SK-N-SH treated with all-trans-retinoic acid at 6 μM for 48 hours (cell line): Measurements from ENCODE around the gene ESYT1.

Experiments used
- ATAC-seq: fragments of 200-7000 bp; cut with Tn5 transposase; 3 replicates; pipeline ENCODE4 v1.9.1; 2020; ENCODE audit warnings: mild to moderate bottlenecking, moderate library complexity
- ARNTL ChIP-seq: fragments of 450-650 bp; formaldehyde crosslinking; IDR thresholded peaks from 2 replicates; pipeline ENCODE4 v1.5.0; 2020; ENCODE audit warnings: low read depth, mild to moderate bottlenecking, moderate library complexity, borderline replicate concordance
- BACH2 ChIP-seq: fragments of 250-450 bp; sonication (Bioruptor Pico); IDR thresholded peaks from 2 replicates; pipeline ENCODE4 v1.9.0; 2021; ENCODE audit warnings: mild to moderate bottlenecking, borderline replicate concordance
- CREB5 ChIP-seq: fragments of 250-450 bp; sonication (Bioruptor Pico); IDR thresholded peaks from 2 replicates; pipeline ENCODE4 v1.5.1; 2020; ENCODE audit warnings: low read depth, mild to moderate bottlenecking, moderate library complexity
- CSDC2 ChIP-seq: fragments of 250-450 bp; sonication (Bioruptor Pico); IDR thresholded peaks from 2 replicates; pipeline ENCODE4 v1.5.0; 2020; ENCODE audit warnings: mild to moderate bottlenecking, moderate library complexity
- CSRNP3 ChIP-seq: fragments of 250-450 bp; sonication (Bioruptor Pico); IDR thresholded peaks from 2 replicates; pipeline ENCODE4 v1.5.1; 2021; ENCODE audit warnings: mild to moderate bottlenecking, moderate library complexity
- ESRRG ChIP-seq: fragments of 250-450 bp; sonication (Bioruptor Pico); IDR thresholded peaks from 2 replicates; pipeline ENCODE4 v1.6.1; 2021; ENCODE audit warnings: mild to moderate bottlenecking
- GLIS3 ChIP-seq: fragments of 250-450 bp; sonication (Bioruptor Pico); IDR thresholded peaks from 2 replicates; pipeline ENCODE4 v1.5.0; 2020; ENCODE audit warnings: mild to moderate bottlenecking, moderate library complexity
- ISL1 ChIP-seq: fragments of 250-450 bp; sonication (Bioruptor Pico); IDR thresholded peaks from 2 replicates; pipeline ENCODE4 v2.1.2; 2022; ENCODE audit warnings: mild to moderate bottlenecking, moderate library complexity
- OSR1 ChIP-seq: fragments of 250-450 bp; sonication (Bioruptor Pico); IDR thresholded peaks from 2 replicates; pipeline ENCODE4 v1.8.0; 2022; ENCODE audit warnings: moderate library complexity, mild to moderate bottlenecking, inconsistent platforms
- PATZ1 ChIP-seq: fragments of 250-450 bp; sonication (Bioruptor Pico); IDR thresholded peaks from 2 replicates; pipeline ENCODE4 v1.8.0; 2020; ENCODE audit warnings: mild to moderate bottlenecking, moderate library complexity, borderline replicate concordance
- POU6F1 ChIP-seq: fragments of 250-450 bp; sonication (Bioruptor Pico); IDR thresholded peaks from 2 replicates; pipeline ENCODE4 v1.8.0; 2021; ENCODE audit warnings: low read depth, mild to moderate bottlenecking, moderate library complexity, borderline replicate concordance
- PPARA ChIP-seq: fragments of 250-450 bp; sonication (Bioruptor Pico); IDR thresholded peaks from 2 replicates; pipeline ENCODE4 v1.5.0; 2020; ENCODE audit warnings: mild to moderate bottlenecking, borderline replicate concordance
- ZFP3 ChIP-seq: fragments of 250-450 bp; sonication (Bioruptor Pico); IDR thresholded peaks from 2 replicates; pipeline ENCODE4 v1.5.0; 2020; ENCODE audit warnings: mild to moderate bottlenecking, moderate library complexity
- ZFP30 ChIP-seq: fragments of 450-650 bp; formaldehyde crosslinking; IDR thresholded peaks from 2 replicates; pipeline ENCODE4 v1.5.0; 2022; ENCODE audit warnings: mild to moderate bottlenecking, moderate library complexity
- ZNF70 ChIP-seq: fragments of 450-650 bp; formaldehyde crosslinking; IDR thresholded peaks from 2 replicates; pipeline ENCODE4 v1.5.0; 2020; ENCODE audit warnings: mild to moderate bottlenecking, moderate library complexity
- ZNF8 ChIP-seq: fragments of 450-650 bp; formaldehyde crosslinking; IDR thresholded peaks from 2 replicates; pipeline ENCODE4 v1.5.0; 2020; ENCODE audit warnings: mild to moderate bottlenecking, moderate library complexity

ESYT1 gene

GRCh38 chr12:56110571-56110970, 17.5 kb upstream of the ESYT1 start:
- TF ChIP-seq ZFP30 (CRISPR knock-in tag), result no peak
- no peak for TF ChIP-seq GLIS3
- no peak for TF ChIP-seq CREB5 (CRISPR knock-in tag)
- TF ChIP-seq PATZ1 (CRISPR knock-in tag), result no peak
- TF ChIP-seq CSRNP3 (CRISPR knock-in tag), result no peak
- no peak for TF ChIP-seq ZNF8
- TF ChIP-seq CSDC2 (CRISPR knock-in tag), result no peak
- TF ChIP-seq ISL1 (CRISPR knock-in tag), result no peak
- ATAC-seq, result no peak

- ATAC-seq, result no peak
Observed at GRCh38 chr12:56114084-56114483, 14.0 kb upstream of the ESYT1 start.

More at GRCh38 chr12:56114084-56114483, 14.0 kb upstream of the ESYT1 start:
- no peak for TF ChIP-seq ZFP3 (CRISPR knock-in tag)
- TF ChIP-seq ESRRG (CRISPR knock-in tag), result no peak
- TF ChIP-seq CSRNP3 (CRISPR knock-in tag), result no peak
- TF ChIP-seq ZFP30 (CRISPR knock-in tag), result no peak
- no peak for TF ChIP-seq PPARA (CRISPR knock-in tag)
- TF ChIP-seq CREB5 (CRISPR knock-in tag), result no peak
- no peak for TF ChIP-seq OSR1 (CRISPR knock-in tag)
- TF ChIP-seq ISL1 (CRISPR knock-in tag), result no peak
- no peak for TF ChIP-seq ZNF70 (CRISPR knock-in tag)
- TF ChIP-seq CSDC2 (CRISPR knock-in tag), result no peak
- TF ChIP-seq PATZ1 (CRISPR knock-in tag), result no peak
- no peak for TF ChIP-seq BACH2 (CRISPR knock-in tag)
- TF ChIP-seq ARNTL (CRISPR knock-in tag), result no peak
- no peak for TF ChIP-seq POU6F1 (CRISPR knock-in tag)
- TF ChIP-seq ZNF8, result no peak
- no peak for TF ChIP-seq GLIS3
